ENCODE results near the gene CCDC69.

- TF ChIP-seq CTCF (IDR thresholded peaks at IDR 0.05; ENCODE audit: low read length): no peak
- no peak for TF ChIP-seq EZH2 (IDR thresholded peaks at IDR 0.05; ENCODE audit: borderline replicate concordance, low read length)
Observed at GRCh38 chr5:151231359-151231758, 7.5 kb upstream of the CCDC69 start.

Data from OCI-LY1 (cell line).